Activated CD8-positive, alpha-beta memory T cell treated with anti-CD3 and anti-CD28 coated beads, Interleukin-2, amount 10 ng/mL, durations not matched to agents 7 days and 5 days (primary cell): ENCODE results near the gene ZBTB20. TPM values are rescaled to one million over a fixed set of nuclear protein-coding genes. Genes with fewer than 3 reads are reported as not detected.
"Not testable (repeated sequence)": the region's sequence is repeated elsewhere in the genome, so short reads cannot be mapped to it uniquely, and the experiment has no call there.

ENCODE experiments used
- ATAC-seq: fragments of 150-1000 bp; cut with Tn5 transposase; one replicate; pipeline ENCODE4 v1.10.0; 2021; ENCODE audit warnings: moderate library complexity
- CTCF ChIA-PET: fragments of 350-600 bp; sonication (Branson Sonifier 250); formaldehyde crosslinking; loops from one replicate; lab custom pipeline; 2021; ENCODE audit warnings: antibody characterized with exemption; lab: Charles Lee
- DNase-seq: peaks from one replicate; pipeline ENCODE4 v3.0.0-alpha.2; 2020
- H3K27ac Mint-ChIP-seq: one replicate; pipeline ENCODE4 v1.8.0; 2021; ENCODE audit warnings: mild to moderate bottlenecking, mixed read lengths
- H3K27me3 Mint-ChIP-seq: one replicate; pipeline ENCODE4 v1.8.0; 2021; ENCODE audit warnings: mixed read lengths
- H3K36me3 Mint-ChIP-seq: one replicate; pipeline ENCODE4 v1.8.0; 2021; ENCODE audit warnings: mild to moderate bottlenecking, mixed read lengths
- H3K4me1 Mint-ChIP-seq: one replicate; pipeline ENCODE4 v1.8.0; 2021; ENCODE audit warnings: mixed read lengths
- H3K4me3 Mint-ChIP-seq: one replicate; pipeline ENCODE4 v1.8.0; 2021; ENCODE audit warnings: mild to moderate bottlenecking, moderate library complexity, mixed read lengths
- H3K9me3 Mint-ChIP-seq: one replicate; pipeline ENCODE4 v1.8.0; 2022; ENCODE audit warnings: low read depth, mixed read lengths
- total RNA-seq, 2 experiments: library from RNA; stranded (reverse); gene quantifications; one replicate each; pipeline ENCODE4 v1.2.3, GENCODE V29; 2021

ZBTB20 gene
- total RNA-seq, 2 experiments from 2014 or later: 5.6 to 10.2 TPM

DNA sequence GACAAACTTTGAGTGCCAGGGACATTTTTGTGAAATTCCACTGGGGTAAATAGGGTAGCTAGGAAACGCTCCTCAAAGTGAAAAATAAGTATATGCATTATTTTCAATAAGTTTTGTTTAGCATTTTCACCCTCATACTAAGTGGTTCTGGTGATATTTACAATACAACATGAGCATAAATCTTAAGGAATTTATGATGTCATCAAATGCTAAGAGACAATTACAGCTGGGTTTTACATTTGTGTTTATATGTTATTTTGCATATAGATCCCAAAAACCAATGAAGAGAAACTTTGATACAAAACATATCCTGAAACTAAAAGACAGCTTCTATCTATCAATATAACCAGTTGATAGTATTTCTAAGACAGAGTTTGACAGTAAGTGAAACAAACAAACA, 323.1 kb downstream of the ZBTB20 start:
- H3K4me1 Mint-ChIP-seq: peaks cover 2% of the 10 kb centered on the region
- no peaks in the 10 kb centered on the region for H3K27me3 Mint-ChIP-seq
- H3K27ac Mint-ChIP-seq: no peak overlapping the region
- CTCF ChIA-PET: no interaction called here
- ATAC-seq (no peak), DNase-seq (no peak)
- H3K4me3 Mint-ChIP-seq: no peak overlapping the region
- H3K9me3 Mint-ChIP-seq: no peaks in the 10 kb centered on the region
- H3K36me3 Mint-ChIP-seq: no peaks in the 10 kb centered on the region

DNA sequence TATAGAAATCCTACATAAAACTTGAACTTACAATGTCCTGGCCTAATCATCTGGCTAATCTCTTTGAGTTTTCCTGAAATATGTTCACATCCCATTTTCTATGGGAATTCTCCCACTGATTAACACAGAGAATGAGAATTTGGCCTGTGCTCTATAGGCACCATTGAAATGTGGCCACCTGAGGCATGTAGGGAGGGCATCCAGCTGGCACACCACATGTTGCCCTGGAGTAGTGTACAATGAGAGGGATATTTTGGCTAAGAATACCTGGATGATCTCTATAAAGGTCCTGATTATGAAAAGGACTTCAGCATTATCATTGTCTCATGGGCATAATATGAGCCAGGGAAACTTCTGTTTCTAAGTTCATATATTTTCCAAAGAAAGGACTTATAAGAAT, 324.0 kb downstream of the ZBTB20 start:
- CTCF ChIA-PET: no interaction called here
- no peak for DNase-seq
- Mint-ChIP-seq H3K4me3 (no peak overlapping the region), H3K27ac (no peak overlapping the region), H3K36me3 (no peaks in the 10 kb centered on the region), H3K4me1 (no peaks in the 10 kb centered on the region), H3K27me3 (no peaks in the 10 kb centered on the region), H3K9me3 (no peaks in the 10 kb centered on the region)
- ATAC-seq: no peak

DNA sequence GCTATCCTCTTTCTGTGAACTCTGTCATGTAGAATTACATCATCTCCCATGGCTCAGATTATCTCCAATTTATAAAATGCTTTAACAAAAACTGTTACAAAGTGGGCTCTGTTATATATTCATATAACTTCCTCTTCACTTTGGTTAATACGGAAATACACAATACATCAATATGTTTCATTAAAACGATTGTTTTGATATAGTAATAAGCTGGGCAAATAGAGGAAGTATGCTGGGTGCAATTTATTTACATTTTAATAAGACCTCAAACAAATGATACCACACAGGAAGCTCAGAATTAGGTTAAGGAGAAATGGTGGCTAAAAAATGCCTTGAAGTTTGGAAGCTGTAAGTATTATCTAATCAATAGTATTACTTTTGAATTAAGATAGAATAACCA, 331.0 kb downstream of the ZBTB20 start:
- H3K27me3 Mint-ChIP-seq: no peaks in the 10 kb centered on the region
- H3K9me3 Mint-ChIP-seq: peaks cover 4% of the 10 kb centered on the region
- no peak overlapping the region for H3K4me3 Mint-ChIP-seq
- H3K36me3 Mint-ChIP-seq: peaks cover 4% of the 10 kb centered on the region
- ATAC-seq: no peak
- CTCF ChIA-PET: no interaction called here
- H3K4me1 Mint-ChIP-seq: no peaks in the 10 kb centered on the region
- H3K27ac Mint-ChIP-seq: no peak overlapping the region
- DNase-seq: no peak

DNA sequence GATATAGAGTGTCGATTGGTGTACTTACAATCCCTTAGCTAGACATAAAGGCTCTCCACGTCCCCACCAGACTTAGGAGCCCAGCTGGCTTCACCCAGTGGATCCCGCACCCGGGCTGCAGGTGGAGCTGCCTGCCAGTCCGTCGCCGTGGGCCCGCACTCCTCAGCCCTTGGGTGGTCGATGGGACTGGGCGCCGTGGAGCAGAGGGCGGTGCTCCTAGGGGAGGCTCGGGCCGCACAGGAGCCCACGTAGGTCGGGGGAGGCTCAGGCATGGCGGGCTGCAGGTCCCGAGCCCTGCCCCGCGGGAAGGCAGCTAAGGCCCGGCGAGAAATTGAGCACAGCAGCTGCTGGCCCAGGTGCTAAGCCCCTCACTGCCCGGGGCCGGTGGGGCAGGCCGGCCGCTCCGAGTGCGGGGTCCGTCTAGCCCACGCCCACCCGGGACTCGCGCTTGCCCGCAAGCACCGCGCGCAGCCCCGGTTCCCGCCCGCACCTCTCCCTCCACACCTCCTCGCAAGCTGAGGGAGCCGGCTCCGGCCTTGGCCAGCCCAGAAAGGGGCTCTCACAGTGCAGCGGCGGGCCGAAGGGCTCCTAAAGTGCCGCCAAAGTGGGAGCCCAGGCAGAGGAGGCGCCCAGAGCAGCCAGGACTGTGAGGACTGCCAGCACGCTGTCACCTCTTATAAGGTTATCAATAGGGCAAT, 334.4 kb downstream of the ZBTB20 start:
- ATAC-seq, H3K9me3 Mint-ChIP-seq, H3K4me3 Mint-ChIP-seq, CTCF ChIA-PET, H3K36me3 Mint-ChIP-seq, DNase-seq, H3K27me3 Mint-ChIP-seq, H3K27ac Mint-ChIP-seq: not testable (repeated sequence)
- peaks cover 15% of the 10 kb centered on the region for H3K4me1 Mint-ChIP-seq

DNA sequence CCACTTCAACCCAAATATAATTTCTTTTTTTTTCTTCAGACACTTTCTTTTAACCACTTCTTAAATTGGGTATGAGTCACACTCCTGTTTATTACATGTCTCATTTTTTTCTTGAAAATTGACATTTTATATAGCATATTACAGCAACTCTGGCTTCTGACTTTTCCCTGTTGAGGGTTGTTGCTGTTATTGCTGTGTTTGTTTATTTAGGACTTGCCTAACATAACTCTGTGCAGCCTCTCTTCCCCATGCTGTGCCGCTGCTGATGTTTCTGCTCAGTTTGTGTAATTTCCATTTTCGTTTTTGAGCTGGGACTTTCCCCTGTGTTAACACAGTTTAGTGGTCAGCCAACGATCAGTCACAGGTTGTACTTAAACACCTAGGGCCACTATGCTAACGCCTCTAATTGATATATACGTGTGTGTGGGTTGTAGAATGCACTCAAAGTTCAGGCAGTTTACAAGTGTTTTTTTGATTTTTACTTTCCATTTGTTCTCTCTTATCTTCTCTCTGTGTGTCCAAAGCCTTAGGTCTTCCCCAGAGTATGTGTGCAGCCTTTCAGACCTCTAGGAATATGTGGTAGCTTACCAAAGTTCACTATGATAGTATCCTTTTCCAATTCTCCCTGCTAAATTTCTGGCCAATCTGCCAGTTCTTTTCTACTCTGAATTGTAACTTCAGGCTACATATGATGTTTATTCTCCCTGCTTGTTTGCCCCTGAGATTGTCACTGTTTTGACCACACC, 337.2 kb downstream of the ZBTB20 start:
- Mint-ChIP-seq H3K36me3 (peaks cover 4% of the 10 kb centered on the region), H3K27me3 (no peaks in the 10 kb centered on the region), H3K27ac (peak overlapping the region; percentile 55), H3K4me3 (peak overlapping the region; percentile 51), H3K9me3 (peaks cover 4% of the 10 kb centered on the region), H3K4me1 (peaks cover 15% of the 10 kb centered on the region)
- CTCF ChIA-PET: no interaction called here
- DNase-seq (peak; percentile 66), ATAC-seq (peak; percentile 99)

DNA sequence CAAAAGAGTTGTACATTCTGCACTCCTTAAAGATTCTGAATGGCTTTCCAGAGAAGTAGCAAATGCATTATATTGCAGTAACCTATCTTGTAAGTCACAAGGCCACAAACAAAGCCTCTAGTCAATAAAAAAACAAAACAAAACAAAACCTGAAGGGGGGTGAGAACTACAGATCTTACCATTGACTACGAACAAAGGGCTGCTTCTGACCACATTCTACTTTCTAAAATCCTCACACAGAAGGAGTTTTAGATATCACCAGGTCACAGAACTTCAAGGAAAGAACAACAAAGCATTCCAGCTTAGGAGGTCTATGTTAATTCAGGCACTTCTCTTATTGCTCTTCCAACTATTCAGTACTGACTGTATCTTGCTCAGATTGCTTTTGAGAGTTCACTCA, 343.0 kb downstream of the ZBTB20 start:
- no peaks in the 10 kb centered on the region for H3K9me3 Mint-ChIP-seq
- no peaks in the 10 kb centered on the region for H3K27me3 Mint-ChIP-seq
- H3K27ac Mint-ChIP-seq: no peak overlapping the region
- no peak for ATAC-seq
- no peaks in the 10 kb centered on the region for H3K36me3 Mint-ChIP-seq
- no peak overlapping the region for H3K4me3 Mint-ChIP-seq
- CTCF ChIA-PET: no interaction called here
- H3K4me1 Mint-ChIP-seq: peaks cover 15% of the 10 kb centered on the region
- no peak for DNase-seq

DNA sequence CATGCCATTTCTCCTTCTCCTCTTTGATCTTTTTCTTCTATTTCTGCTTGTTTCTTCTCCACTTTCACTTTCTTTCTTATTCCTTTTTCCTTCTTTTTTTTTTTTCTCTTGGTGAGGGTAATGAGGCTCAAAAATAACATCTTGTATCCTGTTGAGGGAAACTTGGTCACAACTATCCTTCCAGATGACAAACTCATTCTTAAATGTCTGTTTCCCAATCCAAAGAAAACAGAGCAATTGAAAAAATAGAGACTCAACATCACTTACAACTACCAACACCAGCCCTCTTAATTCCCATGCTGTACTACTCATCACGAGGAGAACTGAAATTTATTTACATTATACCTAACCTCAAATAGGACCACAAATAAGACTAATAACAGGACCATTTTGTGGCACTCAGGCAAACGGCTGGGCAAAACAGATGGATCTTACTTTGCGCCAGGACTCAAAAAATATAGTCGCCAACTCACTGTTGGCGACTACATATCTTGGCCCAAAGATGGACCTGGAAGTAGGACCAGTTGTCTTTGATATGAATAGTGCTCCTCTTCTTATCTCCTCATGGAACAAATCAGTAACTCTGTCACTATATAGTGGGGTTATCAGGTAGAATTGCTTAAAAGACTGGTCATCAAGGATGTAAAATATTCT, 343.9 kb downstream of the ZBTB20 start:
- CTCF ChIA-PET: no interaction called here
- DNase-seq: no peak
- no peak overlapping the region for H3K4me3 Mint-ChIP-seq
- H3K36me3 Mint-ChIP-seq: no peaks in the 10 kb centered on the region
- H3K9me3 Mint-ChIP-seq: no peaks in the 10 kb centered on the region
- peaks cover 12% of the 10 kb centered on the region for H3K4me1 Mint-ChIP-seq
- no peak for ATAC-seq
- no peaks in the 10 kb centered on the region for H3K27me3 Mint-ChIP-seq
- H3K27ac Mint-ChIP-seq: no peak overlapping the region

DNA sequence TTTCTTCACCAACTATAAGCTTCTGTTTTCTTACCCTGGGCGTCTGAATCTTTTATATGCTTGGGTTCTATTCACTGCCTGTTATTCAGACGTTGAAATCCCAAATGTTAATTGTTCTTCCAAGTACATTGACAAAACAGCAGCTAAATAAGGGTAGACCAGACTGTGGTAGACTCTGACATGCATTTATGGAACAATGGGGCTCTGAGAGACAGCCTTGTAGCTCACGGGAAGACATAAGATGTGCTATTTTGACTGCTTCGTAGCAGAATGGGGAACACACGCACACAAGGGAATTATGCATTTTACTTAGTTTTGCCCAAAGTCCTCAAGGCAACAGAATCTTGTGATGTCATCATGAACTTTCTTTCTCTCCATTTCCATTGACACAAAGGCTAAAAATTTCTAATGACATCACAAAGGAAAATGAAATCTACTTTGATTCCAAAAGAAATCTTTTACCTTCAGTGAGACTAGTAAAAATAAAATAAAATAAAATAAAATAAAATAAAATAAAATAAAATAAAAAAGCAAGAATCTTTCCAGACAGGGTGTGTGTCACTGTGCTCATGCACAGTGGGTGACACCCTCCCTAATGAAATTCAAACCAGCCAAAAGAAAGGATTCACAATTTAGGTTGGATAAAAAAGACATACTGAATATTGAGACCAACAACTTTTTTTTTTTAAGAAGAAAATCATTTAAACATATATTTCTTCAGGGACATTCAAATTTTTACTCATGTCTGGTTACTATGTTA, 346.6 kb downstream of the ZBTB20 start:
- H3K4me3 Mint-ChIP-seq: no peak overlapping the region
- H3K9me3 Mint-ChIP-seq: no peaks in the 10 kb centered on the region
- CTCF ChIA-PET: no interaction called here

DNA sequence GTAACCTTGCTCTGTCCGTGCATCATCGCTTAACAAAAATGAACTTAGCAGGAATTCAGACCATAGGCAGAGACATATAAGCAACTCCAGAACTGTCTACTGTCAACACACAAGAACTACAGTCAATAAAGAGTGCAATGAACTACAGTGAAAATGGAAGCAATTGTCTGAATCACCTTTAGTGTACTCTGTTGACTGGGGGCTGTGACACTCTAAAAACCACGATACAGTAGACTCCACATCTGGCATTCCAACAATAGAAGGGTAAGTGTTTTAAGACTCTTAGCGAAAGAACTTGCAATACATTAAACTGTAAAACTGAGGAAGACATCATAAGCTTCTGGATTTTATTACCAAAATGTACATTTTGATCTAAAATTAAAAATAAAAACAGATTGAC, 347.3 kb downstream of the ZBTB20 start:
- Mint-ChIP-seq H3K4me3 (no peak overlapping the region), H3K9me3 (no peaks in the 10 kb centered on the region), H3K36me3 (no peaks in the 10 kb centered on the region), H3K27ac (no peak overlapping the region), H3K4me1 (peaks cover 12% of the 10 kb centered on the region), H3K27me3 (no peaks in the 10 kb centered on the region)
- ATAC-seq (no peak), DNase-seq (no peak)
- CTCF ChIA-PET: no interaction called here

More for the DNA sequence above, 346.6 kb downstream of the ZBTB20 start:
- ATAC-seq (no peak), DNase-seq (no peak)
- Mint-ChIP-seq H3K27me3 (no peaks in the 10 kb centered on the region), H3K27ac (no peak overlapping the region), H3K4me1 (peaks cover 12% of the 10 kb centered on the region), H3K36me3 (no peaks in the 10 kb centered on the region)

DNA sequence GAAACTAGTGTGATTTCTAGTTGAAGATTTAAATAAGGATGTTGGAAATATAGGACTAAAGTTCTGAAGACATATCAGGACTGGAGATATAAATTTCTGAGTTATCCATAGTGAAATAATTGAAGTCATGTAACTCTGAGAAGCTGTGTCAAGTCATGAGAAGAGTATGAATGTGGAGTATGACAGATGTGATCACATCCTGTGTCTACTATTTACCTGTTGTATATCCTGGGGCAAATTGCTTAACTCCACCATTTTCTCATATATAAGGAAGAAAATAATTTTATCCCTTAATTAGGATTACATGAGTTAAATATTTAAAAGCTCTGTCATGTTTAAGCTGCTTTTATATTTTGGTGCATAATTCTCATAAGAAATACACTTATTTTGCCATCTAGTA, 350.3 kb downstream of the ZBTB20 start:
- Mint-ChIP-seq H3K4me3 (no peak overlapping the region), H3K36me3 (no peaks in the 10 kb centered on the region), H3K27ac (no peak overlapping the region), H3K4me1 (no peaks in the 10 kb centered on the region), H3K27me3 (no peaks in the 10 kb centered on the region), H3K9me3 (no peaks in the 10 kb centered on the region)
- no peak for DNase-seq
- no peak for ATAC-seq
- CTCF ChIA-PET: no interaction called here

DNA sequence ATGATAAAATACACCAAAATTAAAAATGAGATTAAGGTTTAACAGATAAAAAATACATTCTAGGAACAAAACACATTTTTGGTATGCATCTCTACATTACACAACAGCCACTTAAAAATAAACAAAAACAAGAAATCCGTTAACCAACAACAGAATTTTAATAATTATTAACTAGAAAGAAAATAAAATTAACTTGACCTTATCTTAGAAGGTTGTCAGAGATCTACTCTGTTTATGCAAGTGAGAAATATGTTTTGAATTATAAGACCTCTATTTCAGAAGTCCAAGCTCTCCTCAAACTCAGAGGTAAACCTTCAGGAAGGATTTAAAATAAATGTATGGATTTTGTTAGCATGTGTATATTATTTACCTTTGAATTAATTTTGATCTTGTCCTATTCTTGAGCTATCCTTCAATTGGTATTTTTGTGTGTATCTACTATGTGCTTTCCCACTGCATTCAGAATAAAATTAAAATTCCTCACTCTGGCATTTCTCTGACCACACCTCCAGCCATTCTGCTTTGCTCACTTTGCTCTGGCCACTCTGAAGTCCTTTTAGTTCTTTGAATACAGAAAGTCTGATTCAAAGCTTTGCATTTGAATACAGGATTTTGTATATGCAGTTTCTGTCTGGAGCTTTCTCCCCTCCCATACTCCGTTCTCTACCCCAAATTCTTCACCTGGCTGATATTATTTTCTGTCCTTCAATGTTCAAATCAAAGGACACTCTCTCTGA, 352.0 kb downstream of the ZBTB20 start:
- no peak for DNase-seq
- no peak for ATAC-seq
- Mint-ChIP-seq H3K36me3 (no peaks in the 10 kb centered on the region), H3K4me3 (no peak overlapping the region), H3K27me3 (no peaks in the 10 kb centered on the region), H3K27ac (no peak overlapping the region), H3K9me3 (no peaks in the 10 kb centered on the region), H3K4me1 (no peaks in the 10 kb centered on the region)
- CTCF ChIA-PET: no interaction called here

DNA sequence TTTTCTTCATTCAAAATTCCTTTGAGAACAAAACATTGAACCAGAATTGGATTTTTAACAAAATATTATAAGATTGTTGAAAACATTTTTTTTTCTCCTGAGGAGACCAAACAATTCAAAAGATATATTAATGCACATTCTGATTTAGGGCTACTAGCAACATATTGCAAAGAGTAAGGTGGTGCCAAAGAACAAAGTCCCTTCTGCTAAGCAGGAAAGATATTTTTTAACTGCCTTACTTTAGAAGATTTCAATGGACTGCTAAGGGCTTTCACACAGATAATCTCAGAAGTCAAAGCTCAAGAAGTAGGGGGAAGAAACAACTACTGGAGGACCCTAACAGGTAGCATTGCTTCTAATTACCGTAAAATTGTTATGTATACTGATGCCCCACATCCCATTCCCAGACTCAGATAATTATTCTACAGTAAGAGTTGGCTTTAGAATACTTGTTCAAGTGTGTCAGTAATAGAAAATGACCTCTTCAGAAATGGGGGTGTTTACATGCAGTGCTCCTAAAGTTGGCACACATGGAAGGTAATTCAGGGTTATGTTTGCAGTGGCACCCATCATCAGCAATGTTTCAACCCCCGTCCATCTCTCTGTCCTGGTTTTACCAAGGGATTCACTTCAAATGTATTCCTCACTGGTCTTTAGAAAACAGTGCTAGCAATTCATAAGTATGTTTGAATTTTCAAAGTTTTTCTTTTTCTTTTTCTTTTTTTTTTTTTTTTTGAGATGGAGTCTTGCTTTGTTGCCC, 354.7 kb downstream of the ZBTB20 start:
- CTCF ChIA-PET: no interaction called here
- peaks cover 1% of the 10 kb centered on the region for H3K36me3 Mint-ChIP-seq
- H3K27me3 Mint-ChIP-seq: no peaks in the 10 kb centered on the region
- no peaks in the 10 kb centered on the region for H3K9me3 Mint-ChIP-seq
- H3K4me3 Mint-ChIP-seq: no peak overlapping the region
- H3K4me1 Mint-ChIP-seq: no peaks in the 10 kb centered on the region
- no peak for ATAC-seq
- H3K27ac Mint-ChIP-seq: no peak overlapping the region
- DNase-seq: no peak
